Chondrocyte (in vitro differentiated cells): ENCODE data around the gene RNF149. TPM values are rescaled to one million over a fixed set of nuclear protein-coding genes. Genes with fewer than 3 reads are reported as not detected.

Experiments
- DNase-seq: peaks from one replicate; pipeline ENCODE4 v3.0.0; 2021; ENCODE audit warnings: mixed read lengths, low spot score
- H3K27ac Mint-ChIP-seq: one replicate; pipeline ENCODE4 v1.8.0; 2021; ENCODE audit warnings: mild to moderate bottlenecking, moderate library complexity, mixed read lengths; ENCODE audit not compliant: unreplicated experiment
- H3K27me3 Mint-ChIP-seq: 2 replicates; pipeline ENCODE4 v1.8.0; 2021; ENCODE audit warnings: low read depth, mixed read lengths
- H3K36me3 Mint-ChIP-seq: 2 replicates; pipeline ENCODE4 v1.8.0; 2021; ENCODE audit warnings: low read depth, mixed read lengths
- H3K4me1 Mint-ChIP-seq: 2 replicates; pipeline ENCODE4 v1.8.0; 2021; ENCODE audit warnings: low read depth, mild to moderate bottlenecking, mixed read lengths
- H3K4me3 Mint-ChIP-seq: one replicate; pipeline ENCODE4 v1.8.0; 2021; ENCODE audit warnings: mild to moderate bottlenecking, moderate library complexity, mixed read lengths; ENCODE audit not compliant: unreplicated experiment
- H3K9me3 Mint-ChIP-seq: 2 replicates; pipeline ENCODE4 v1.8.0; 2021; ENCODE audit warnings: low read depth, mixed read lengths
- total RNA-seq: library from RNA; stranded (reverse); gene quantifications from 3 replicates; pipeline ENCODE4 v1.2.1, GENCODE V29; 2021
- TF ChIP-seq, protein P1 (sequence below): fragments of 200-600 bp; sonication (generic); IDR thresholded peaks from 2 replicates; pipeline ENCODE4 v1.5.0; 2021; ENCODE audit warnings: antibody characterized with exemption, mild to moderate bottlenecking, moderate library complexity

The RNF149 gene
- total RNA-seq, 1 donor from 2014 or later = 26.2 TPM

DNA sequence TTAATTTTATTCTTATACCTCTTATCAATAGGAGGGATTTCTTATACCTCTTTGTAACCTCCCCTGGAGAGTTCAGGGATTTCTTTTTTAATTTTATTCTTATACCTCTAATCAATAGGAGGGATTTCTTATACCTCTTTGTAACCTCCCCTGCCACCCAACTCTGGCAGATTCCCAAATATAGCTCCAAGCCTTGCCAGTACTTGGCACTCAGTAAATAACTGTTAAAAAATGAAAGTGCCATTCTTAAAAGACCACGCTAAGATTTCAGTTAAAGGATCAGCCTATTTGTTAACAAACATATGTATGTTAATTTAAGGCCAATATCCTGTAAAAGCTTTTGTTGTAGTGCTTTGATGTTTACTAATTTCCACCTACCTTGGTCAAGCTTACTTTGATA is 4.8 kb downstream of the RNF149 start:
- no peaks in the 10 kb centered on the region for H3K9me3 Mint-ChIP-seq
- H3K36me3 Mint-ChIP-seq = peaks cover 2% of the 10 kb centered on the region
- DNase-seq = no peak
- TF ChIP-seq, protein P1, sequence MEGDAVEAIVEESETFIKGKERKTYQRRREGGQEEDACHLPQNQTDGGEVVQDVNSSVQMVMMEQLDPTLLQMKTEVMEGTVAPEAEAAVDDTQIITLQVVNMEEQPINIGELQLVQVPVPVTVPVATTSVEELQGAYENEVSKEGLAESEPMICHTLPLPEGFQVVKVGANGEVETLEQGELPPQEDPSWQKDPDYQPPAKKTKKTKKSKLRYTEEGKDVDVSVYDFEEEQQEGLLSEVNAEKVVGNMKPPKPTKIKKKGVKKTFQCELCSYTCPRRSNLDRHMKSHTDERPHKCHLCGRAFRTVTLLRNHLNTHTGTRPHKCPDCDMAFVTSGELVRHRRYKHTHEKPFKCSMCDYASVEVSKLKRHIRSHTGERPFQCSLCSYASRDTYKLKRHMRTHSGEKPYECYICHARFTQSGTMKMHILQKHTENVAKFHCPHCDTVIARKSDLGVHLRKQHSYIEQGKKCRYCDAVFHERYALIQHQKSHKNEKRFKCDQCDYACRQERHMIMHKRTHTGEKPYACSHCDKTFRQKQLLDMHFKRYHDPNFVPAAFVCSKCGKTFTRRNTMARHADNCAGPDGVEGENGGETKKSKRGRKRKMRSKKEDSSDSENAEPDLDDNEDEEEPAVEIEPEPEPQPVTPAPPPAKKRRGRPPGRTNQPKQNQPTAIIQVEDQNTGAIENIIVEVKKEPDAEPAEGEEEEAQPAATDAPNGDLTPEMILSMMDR = no peak
- H3K4me3 Mint-ChIP-seq = no peak overlapping the region
- H3K27ac Mint-ChIP-seq = no peak overlapping the region
- H3K27me3 Mint-ChIP-seq = no peaks in the 10 kb centered on the region
- H3K4me1 Mint-ChIP-seq = peaks cover 57% of the 10 kb centered on the region

DNA sequence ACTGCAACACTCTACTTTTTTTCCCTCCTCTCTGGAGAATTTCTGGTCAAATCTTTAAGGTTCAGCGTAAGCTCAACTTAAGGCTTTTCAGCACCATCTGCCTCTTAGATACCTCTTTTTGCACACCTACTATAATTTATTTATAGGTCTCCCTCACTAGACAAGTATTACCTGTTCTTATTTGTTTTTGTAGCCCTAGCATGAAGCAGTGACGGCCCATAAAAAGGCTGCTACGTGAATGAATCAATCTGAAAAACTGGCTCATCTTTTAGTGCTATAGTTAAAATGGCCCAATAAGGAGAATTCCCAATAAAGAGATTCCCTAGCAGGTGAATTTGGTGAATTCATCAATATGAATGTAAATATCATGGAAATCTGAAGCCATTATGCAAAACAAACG is 6.5 kb downstream of the RNF149 start:
- no peaks in the 10 kb centered on the region for H3K27me3 Mint-ChIP-seq
- H3K36me3 Mint-ChIP-seq = peaks cover 2% of the 10 kb centered on the region
- no peaks in the 10 kb centered on the region for H3K9me3 Mint-ChIP-seq
- DNase-seq = no peak
- H3K4me1 Mint-ChIP-seq = peaks cover 57% of the 10 kb centered on the region
- H3K4me3 Mint-ChIP-seq = no peak overlapping the region
- TF ChIP-seq, protein P1 = no peak
- H3K27ac Mint-ChIP-seq = no peak overlapping the region

DNA sequence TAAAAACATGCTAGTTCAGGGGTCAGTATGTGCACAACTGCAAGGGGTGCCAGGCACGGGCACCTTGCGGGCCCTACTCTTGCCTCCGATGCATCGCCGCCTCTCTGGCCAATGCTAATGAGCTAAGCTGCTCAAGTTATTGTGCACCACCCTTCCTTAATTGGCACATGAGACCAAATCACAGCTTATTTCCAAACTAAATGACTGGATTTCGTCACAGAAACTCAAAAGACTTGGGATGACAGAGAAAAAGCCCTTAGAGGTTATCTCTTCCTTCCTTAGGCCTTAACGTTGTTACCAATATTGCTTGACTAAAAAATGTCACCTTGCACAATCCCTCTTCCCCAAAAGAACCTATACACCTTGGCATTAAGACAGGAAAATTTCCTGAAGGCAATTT is 7.7 kb downstream of the RNF149 start:
- Mint-ChIP-seq H3K4me3 (no peak overlapping the region), H3K27ac (no peak overlapping the region), H3K36me3 (peaks cover 2% of the 10 kb centered on the region), H3K4me1 (peaks cover 53% of the 10 kb centered on the region), H3K27me3 (no peaks in the 10 kb centered on the region), H3K9me3 (no peaks in the 10 kb centered on the region)
- no peak for DNase-seq
- TF ChIP-seq, protein P1 = no peak

DNA sequence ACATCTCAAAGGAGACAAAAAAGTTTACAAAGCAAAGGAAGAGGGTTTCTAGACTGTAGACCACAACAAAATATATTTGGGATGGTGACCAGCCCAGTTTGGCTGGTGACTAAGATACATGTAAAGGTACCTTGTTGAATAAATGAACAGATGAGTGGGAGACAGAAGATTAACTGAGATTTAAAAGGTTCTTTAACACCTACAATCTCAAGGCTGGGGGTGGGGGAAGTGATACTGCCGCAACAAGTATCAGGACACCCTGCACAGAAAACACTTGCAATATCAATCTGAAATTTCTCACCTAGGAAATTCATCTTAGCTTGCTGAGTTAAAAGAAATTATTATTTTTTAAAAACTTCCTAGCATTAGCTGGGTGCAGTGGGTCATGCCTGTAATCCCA is 8.3 kb downstream of the RNF149 start:
- Mint-ChIP-seq H3K4me3 (no peak overlapping the region), H3K9me3 (no peaks in the 10 kb centered on the region), H3K4me1 (peaks cover 53% of the 10 kb centered on the region), H3K27ac (no peak overlapping the region), H3K27me3 (no peaks in the 10 kb centered on the region), H3K36me3 (peaks cover 2% of the 10 kb centered on the region)
- TF ChIP-seq, protein P1 = no peak
- DNase-seq = no peak

DNA sequence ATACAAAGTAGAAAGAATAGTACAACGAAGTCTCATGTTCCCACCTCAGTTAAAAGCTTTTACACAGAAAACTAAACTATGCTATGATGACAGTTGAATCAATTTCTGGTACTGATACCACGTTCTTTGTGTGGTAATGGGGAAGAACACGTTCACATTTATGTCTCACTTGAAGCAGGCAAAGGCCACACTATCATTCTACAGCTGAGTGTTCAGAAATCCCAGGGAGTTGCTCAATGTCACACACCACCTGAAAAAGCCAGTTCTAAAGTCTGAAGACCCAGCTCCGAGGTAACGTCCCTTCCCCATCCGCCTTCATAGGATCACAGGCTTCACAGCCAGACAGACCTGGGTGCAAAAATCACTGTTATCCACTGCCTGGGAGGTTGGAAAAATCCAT is 8.9 kb downstream of the RNF149 start:
- no peak for DNase-seq
- Mint-ChIP-seq H3K9me3 (no peaks in the 10 kb centered on the region), H3K27ac (no peak overlapping the region), H3K27me3 (no peaks in the 10 kb centered on the region), H3K36me3 (peaks cover 2% of the 10 kb centered on the region), H3K4me3 (no peak overlapping the region), H3K4me1 (peaks cover 47% of the 10 kb centered on the region)
- TF ChIP-seq, protein P1 = no peak
